Neuron (in vitro differentiated cells): Measurements from ENCODE around the gene BIRC7.

ENCODE experiments used
- H2AFZ ChIP-seq: one replicate; pipeline ENCODE4 v1.6.1; 2013; ENCODE audit warnings: low read depth, mild to moderate bottlenecking, inconsistent platforms, low read length, moderate library complexity
- H3K27me3 ChIP-seq: one replicate; pipeline ENCODE4 v1.6.1; 2013; ENCODE audit warnings: low read length; ENCODE audit not compliant: insufficient read depth
- H3K36me3 ChIP-seq: one replicate; pipeline ENCODE4 v1.6.1; 2013; ENCODE audit warnings: low read length; ENCODE audit not compliant: insufficient read depth
- H3K4me1 ChIP-seq: one replicate; pipeline ENCODE4 v1.6.1; 2013; ENCODE audit warnings: low read length; ENCODE audit not compliant: insufficient read depth
- H3K4me3 ChIP-seq: 2 replicates; pipeline ENCODE4 v1.5.1; 2013; ENCODE audit warnings: mild to moderate bottlenecking, low read length, moderate library complexity
- H3K9me3 ChIP-seq: one replicate; pipeline ENCODE4 v1.6.1; 2013; ENCODE audit warnings: low read length

Gene BIRC7

DNA sequence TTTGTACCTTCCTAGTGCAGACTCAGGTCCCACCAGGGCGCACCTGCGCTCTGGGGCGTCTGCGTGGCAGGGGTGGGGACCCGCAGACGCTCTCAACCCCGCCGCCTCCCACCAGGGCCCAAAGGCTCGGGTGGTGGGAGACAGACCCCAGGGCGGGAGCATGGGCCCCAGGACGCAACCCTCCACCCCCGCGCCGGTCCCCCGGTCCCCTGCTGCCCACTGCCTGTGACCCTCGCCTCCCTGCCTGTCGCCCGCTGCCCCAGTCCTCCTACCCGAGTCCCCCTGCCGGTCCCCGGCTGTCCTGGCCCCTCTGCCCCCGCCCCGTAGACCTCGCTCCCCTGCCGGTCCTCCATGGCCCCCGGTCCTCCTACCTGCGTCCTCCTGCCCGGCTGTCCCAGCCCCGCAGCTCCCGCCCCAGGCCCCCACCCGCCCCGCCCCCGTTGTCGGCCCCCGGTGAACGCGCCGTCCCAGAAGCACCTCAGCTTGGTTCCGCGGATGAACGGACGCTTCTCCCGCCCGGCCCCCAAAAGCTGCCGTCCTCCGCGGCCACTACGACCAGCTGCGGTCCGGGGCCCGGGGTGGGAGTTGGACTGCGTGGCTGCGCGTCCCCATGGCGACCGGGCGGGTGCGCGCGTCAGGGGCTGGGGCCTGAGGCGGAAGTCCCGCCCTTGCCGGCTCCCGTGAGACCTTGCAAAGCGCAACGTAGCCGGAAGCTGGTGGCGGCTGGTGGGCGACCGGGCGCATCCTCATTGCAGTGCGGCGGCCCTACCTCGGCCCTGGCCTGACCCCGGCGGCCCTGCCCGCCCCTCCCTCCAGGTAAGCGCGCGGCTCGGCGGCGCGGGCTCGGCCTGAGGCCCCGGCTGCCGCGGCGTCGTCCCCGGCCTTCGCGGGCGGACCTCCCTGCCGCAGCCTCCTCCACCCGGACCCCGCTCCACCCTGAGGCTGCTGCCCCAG, 36.7 kb downstream of the BIRC7 start, which contains the start of gene ARFGAP1:
Gene ARFGAP1, plus strand, starts transcription at position 709 of the 954 bp plus-strand sequence. CDS start 2,768 bp downstream, outside the sequence.
- Histone ChIP-seq H3K4me1 (peaks cover 33% of the 10 kb centered on the region), H3K4me3 (peak within 1 kb of the TSS; percentile 94), H3K27me3 (no peaks in the 10 kb centered on the region), H3K36me3 (peaks cover 14% of the 10 kb centered on the region), H2AFZ (no peak within 1 kb of the TSS), H3K9me3 (no peaks in the 10 kb centered on the region)

DNA sequence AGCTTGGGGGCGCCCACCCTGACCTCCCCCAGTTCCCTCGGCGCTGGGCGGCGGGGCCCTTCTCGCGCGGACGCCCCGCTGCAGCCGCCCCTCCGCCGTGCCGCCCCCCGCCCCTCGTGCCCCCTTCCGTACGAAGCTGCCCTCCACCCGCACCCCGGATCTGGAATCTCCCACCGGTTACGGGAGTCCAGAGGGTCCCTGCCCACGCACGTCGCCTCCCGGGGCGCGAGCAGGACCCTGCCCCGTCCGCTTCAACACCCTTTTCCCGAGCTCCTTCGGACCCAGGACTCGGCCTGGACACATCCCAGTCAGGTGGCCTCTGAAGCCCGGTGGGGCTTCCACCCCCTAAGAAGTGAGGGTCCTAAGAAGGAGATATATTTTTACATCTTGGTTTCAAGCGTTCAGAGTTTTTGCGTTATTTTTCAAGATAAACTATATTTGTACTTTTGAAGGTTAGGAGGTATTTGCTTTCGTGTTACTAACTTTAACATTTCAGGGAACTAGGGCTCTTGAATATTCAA, 37.4 kb downstream of the BIRC7 start:
- peaks cover 22% of the 10 kb centered on the region for H3K36me3 ChIP-seq
- peaks cover 27% of the 10 kb centered on the region for H3K4me1 ChIP-seq
- peak overlapping the region; percentile 94 for H3K4me3 ChIP-seq
- H3K27me3 ChIP-seq, result no peaks in the 10 kb centered on the region
- H3K9me3 ChIP-seq, result no peaks in the 10 kb centered on the region
- H2AFZ ChIP-seq, result no peak overlapping the region

DNA sequence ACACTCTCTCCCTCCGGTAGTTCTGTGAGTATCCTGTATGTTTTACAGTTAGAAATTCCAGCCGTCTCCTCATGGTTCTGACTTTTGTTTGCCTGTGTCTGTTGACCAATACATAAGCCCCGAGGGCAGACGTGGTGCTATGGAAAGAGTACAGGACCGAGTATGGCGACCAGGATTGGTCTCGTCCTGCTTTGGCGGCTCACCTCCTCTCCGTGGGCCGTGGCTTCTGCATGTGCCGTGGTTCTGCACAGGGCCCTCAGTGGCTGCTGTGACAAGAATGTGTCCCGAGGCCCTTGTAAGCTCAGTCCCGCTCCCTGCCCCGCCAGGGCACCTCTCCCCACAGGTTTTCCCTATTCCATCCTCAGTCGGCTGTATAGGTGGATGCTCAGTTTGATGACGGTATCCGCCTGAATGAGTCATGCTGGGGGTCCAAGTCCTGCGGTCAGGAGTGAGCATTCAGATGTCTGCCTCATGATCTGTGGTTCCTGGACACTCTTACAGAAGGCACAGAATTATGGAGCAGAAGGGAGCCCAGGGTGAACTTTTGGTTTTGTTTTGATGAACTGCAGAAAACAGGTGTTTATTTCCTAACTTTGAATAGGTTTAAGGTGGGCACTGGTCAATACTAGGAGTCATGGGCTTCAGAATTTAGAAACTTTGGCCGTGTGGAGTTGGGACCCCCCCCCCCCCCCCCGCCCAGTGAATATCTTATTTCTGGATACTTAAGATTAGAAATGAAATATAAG, 38.1 kb downstream of the BIRC7 start:
- Histone ChIP-seq H3K36me3 (peaks cover 28% of the 10 kb centered on the region), H3K4me1 (peaks cover 20% of the 10 kb centered on the region), H3K27me3 (no peaks in the 10 kb centered on the region), H3K4me3 (peak overlapping the region; percentile 94), H2AFZ (no peak overlapping the region), H3K9me3 (no peaks in the 10 kb centered on the region)

DNA sequence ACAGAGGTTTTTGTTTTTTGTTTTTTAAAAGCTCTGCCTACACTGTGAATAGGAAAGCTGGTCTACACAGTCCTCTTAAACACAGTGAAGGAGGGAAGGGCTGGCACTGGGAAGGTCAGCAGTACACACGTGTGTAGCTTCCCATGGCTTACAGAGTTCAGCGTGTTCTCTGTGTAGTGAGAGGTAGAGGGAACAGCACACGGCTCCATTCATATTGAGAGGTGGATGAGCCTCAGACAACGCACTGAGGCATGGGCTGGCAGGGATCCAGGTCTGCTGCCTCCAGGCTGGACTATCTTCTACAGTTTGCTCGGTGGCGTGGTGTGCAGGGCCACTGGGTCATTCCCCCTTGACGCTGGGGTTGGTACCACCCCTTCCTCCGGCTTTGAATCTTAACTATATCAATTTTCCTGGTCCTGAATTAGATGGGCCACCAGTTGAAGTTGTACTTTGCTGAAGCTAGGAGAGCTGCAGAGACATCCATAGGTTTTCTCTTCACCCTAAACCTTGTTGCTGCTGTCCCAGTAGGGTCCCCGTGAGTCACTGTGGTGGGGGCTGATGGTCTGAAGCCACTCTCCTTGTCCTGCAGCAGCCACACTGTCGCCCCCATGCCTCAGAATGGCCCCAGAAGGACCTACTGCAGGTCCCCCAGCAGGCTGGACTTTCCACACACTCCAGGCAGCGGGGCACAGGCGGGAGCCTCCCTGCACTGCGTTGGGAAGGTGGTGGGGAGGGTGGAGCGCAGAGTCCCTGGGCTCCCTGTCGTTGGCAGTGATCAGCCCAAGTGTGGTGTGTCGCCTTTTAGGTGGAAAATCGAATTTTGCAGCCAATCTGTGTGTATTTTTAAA, 38.9 kb downstream of the BIRC7 start:
- Histone ChIP-seq H3K36me3 (peaks cover 35% of the 10 kb centered on the region), H2AFZ (no peak overlapping the region), H3K9me3 (no peaks in the 10 kb centered on the region), H3K27me3 (no peaks in the 10 kb centered on the region), H3K4me1 (peaks cover 15% of the 10 kb centered on the region), H3K4me3 (no peak overlapping the region)

DNA sequence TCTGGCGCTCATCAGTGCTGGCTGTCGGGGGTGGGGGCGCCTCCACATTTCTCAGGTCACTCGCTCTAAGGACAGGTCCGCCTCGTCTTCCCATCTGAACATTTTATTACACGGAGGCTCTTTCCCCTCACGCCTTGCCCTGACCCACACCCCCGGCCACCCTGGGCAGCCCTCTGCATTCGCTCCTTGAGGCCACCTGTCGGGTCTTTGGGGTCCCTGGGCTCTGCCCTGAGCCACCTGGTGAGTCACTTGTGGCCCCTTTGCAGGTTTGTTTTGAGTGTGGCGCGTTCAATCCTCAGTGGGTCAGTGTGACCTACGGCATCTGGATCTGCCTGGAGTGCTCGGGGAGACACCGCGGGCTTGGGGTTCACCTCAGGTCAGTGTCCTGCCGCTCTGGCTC, 40.1 kb downstream of the BIRC7 start:
- Histone ChIP-seq H3K36me3 (peaks cover 44% of the 10 kb centered on the region), H3K4me1 (peaks cover 15% of the 10 kb centered on the region), H3K4me3 (no peak overlapping the region), H3K27me3 (no peaks in the 10 kb centered on the region), H3K9me3 (no peaks in the 10 kb centered on the region), H2AFZ (no peak overlapping the region)

DNA sequence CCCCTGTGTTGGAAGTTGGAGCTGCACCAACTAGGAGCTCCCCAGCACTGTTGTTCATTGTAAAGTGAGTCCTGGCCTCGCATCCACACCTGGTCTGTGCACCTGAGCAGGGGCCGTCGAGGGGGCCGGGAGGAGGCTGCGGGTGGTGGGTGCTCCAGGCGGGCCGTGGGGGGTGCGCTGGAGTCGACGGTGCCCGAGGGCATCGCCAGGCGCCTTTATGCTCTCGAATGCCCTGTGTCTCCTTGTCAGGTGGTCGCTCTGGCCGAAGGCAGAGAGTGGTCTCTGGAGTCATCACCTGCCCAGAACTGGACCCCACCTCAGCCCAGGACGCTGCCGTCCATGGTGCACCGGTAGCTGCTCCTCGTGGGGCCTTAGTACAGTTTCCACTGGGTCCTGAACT, 41.3 kb downstream of the BIRC7 start:
- Histone ChIP-seq H2AFZ (no peak overlapping the region), H3K9me3 (no peaks in the 10 kb centered on the region), H3K27me3 (no peaks in the 10 kb centered on the region), H3K36me3 (peaks cover 52% of the 10 kb centered on the region), H3K4me3 (no peak overlapping the region), H3K4me1 (peaks cover 9% of the 10 kb centered on the region)

DNA sequence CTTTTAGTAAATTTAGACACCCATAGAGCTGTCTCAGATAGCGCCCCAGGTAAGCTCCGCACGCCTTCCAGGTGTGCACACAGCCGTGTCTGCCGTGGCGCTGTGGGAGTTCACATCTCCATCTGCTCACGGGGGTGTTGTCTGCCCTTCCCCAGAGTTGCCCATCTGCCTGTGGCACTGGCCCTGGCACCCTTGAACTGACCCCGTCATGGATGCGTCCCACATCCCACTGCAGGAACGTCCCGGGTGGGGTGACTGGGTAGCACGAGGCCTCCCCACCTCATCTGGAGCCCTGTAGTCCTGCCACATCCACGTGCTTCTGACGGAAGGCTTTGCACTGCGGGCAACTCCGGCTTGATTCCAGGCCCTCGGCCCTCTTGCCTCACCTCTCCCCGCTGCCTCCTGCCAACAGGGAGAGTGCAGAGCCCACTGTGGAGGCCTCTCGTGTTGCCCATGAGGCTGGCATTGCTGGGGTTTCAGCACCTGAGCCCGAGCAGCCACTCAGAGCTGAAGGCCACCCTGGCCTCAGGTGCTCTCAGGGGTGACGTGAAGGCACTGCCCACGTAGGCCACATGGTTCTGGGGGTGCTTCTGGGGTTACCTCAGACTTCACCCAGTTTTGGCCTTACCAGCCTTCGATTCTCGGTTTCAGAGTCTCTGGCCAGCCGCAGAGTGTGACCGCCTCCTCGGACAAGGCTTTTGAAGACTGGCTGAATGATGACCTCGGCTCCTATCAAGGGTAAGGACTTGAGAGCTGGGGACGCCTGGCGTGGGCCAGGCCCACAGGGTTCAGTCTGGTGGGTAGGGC, 42.0 kb downstream of the BIRC7 start:
- no peaks in the 10 kb centered on the region for H3K9me3 ChIP-seq
- H3K36me3 ChIP-seq, result peaks cover 59% of the 10 kb centered on the region
- peaks cover 9% of the 10 kb centered on the region for H3K4me1 ChIP-seq
- H3K27me3 ChIP-seq, result no peaks in the 10 kb centered on the region
- no peak overlapping the region for H3K4me3 ChIP-seq
- no peak overlapping the region for H2AFZ ChIP-seq

DNA sequence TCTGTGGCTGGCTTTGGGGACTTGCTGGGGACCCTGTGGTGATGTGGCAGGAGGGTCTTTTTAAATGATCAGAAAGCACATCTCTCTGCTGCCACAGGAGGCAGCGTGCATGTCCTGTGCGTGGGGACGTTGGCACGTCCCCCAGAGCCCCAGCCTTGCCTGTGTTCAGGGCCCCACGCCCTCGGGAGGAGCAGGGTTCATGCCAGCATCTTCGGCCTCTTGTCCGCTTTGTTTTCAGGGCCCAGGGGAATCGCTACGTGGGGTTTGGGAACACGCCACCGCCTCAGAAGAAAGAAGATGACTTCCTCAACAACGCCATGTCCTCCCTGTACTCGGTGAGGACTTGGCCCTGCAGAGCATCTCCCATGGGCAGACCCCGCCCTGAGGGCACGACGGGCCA, 43.0 kb downstream of the BIRC7 start:
- Histone ChIP-seq H3K27me3 (no peaks in the 10 kb centered on the region), H3K36me3 (peaks cover 66% of the 10 kb centered on the region)

DNA sequence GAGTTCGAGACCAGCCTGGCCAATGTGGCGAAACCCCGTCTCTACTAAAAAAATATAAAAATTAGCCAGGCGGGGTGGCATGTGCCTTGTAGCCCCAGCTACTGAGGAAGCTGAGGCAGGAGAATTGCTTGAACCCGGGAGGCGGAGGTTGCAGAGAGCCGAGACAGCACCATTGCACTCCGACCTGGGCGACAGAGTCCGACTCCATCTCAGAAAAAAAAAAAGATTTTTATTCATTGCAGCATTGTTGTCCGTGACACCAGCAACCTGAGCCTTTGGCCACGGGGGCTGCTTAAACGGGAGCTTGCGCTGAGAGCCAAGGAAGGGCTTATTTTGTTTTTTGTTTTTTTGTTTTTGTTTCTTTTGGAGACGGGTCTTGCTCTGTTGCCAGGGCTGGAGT, 44.2 kb downstream of the BIRC7 start:
- Histone ChIP-seq H3K36me3 (peaks cover 71% of the 10 kb centered on the region), H3K4me3 (no peak overlapping the region), H3K27me3 (no peaks in the 10 kb centered on the region), H3K4me1 (no peaks in the 10 kb centered on the region), H3K9me3 (no peaks in the 10 kb centered on the region), H2AFZ (no peak overlapping the region)

More for the DNA sequence above, 43.0 kb downstream of the BIRC7 start:
- Histone ChIP-seq H3K4me3 (no peak overlapping the region), H2AFZ (no peak overlapping the region), H3K9me3 (no peaks in the 10 kb centered on the region), H3K4me1 (peaks cover 4% of the 10 kb centered on the region)

DNA sequence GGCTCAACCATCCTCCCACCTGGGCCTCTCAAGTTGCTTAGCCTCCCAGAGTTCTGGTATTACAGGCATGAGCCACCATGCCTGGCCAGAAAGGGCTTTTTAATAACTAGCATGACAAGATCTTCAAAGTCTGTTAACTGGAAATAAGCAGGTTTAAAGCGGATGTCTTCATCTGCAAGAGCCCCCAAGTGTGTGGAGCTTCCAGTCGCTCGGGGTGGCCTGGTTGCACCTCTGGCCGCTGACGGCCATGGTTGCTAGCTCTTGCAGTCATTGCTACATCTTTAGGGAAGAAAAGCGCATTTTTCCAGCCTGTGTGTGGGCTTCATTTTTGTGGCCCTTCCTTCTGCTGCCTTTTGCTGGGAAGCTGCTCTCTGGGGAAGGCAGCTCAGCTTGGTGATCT, 44.7 kb downstream of the BIRC7 start:
- H3K27me3 ChIP-seq, result no peaks in the 10 kb centered on the region
- H3K36me3 ChIP-seq, result peaks cover 71% of the 10 kb centered on the region
- H3K9me3 ChIP-seq, result no peaks in the 10 kb centered on the region
- no peak overlapping the region for H2AFZ ChIP-seq
- no peaks in the 10 kb centered on the region for H3K4me1 ChIP-seq
- no peak overlapping the region for H3K4me3 ChIP-seq

DNA sequence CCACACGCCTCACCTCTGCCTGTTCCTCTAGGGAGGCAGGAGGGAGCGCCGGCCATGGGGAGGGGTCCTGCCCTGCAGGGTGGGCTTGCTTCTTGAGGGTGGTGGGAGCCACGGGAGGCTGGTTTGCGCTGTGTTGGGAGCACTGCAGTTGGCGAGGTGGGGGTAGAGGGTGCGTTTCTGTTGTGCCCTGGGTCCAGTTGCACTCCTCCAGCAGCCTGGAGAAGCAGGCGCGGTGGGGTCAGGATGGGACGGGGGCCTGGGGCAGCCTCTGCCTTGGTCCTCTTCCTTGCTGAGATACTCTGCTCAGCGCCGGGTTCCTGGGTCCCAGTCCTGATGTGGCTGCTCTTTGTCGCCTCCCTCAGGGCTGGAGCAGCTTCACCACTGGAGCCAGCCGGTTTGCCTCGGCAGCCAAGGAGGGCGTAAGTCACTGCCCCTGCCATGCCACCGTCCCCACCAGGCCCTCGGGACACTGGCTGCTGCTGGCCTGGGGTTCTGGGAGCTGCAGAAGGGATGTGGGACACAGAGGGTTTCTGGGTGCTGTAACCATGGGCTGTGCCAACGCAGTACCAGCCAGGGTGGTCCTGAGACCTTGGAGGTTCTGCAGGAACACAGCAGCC, 45.3 kb downstream of the BIRC7 start:
- Histone ChIP-seq H2AFZ (no peak overlapping the region), H3K9me3 (no peaks in the 10 kb centered on the region), H3K36me3 (peaks cover 73% of the 10 kb centered on the region), H3K27me3 (no peaks in the 10 kb centered on the region), H3K4me1 (no peaks in the 10 kb centered on the region), H3K4me3 (no peak overlapping the region)
